DMS79 treated with DMSO at 0.1 percent for 48 hours (cell line): ENCODE results near the gene BMP7.
"Not testable (repeated sequence)": the region's sequence is repeated elsewhere in the genome, so short reads cannot be mapped to it uniquely, and the experiment has no call there.

Source experiments
- DNase-seq: peaks from one replicate; lab custom pipeline; 2025; lab: John Stamatoyannopoulos, UW

Gene BMP7

GRCh38 chr20:57249073-57249472 is 17.4 kb downstream of the BMP7 start:
- no peak for DNase-seq

GRCh38 chr20:57248132-57248797 is 18.2 kb downstream of the BMP7 start:
- no peak for DNase-seq

- DNase-seq, result no peak
Measured at GRCh38 chr20:57247292-57247965, 19.0 kb downstream of the BMP7 start.

GRCh38 chr20:57245997-57246396 is 20.4 kb downstream of the BMP7 start:
- DNase-seq, result peak; percentile 89

GRCh38 chr20:57244627-57245214 is 21.7 kb downstream of the BMP7 start:
- DNase-seq, result peak; percentile 20

- peak; percentile 67 for DNase-seq
Measured at GRCh38 chr20:57244221-57244585, 22.2 kb downstream of the BMP7 start.

- DNase-seq, result peak; percentile 84
Measured at GRCh38 chr20:57243480-57244220, 22.8 kb downstream of the BMP7 start.

- DNase-seq, result no peak
Measured at GRCh38 chr20:57242414-57242813, 24.0 kb downstream of the BMP7 start.

- DNase-seq, result no peak
Measured at GRCh38 chr20:57241363-57241991, 25.0 kb downstream of the BMP7 start.

GRCh38 chr20:57240581-57241362 is 25.7 kb downstream of the BMP7 start:
- peak; percentile 14 for DNase-seq

GRCh38 chr20:57239725-57240124 is 26.7 kb downstream of the BMP7 start:
- DNase-seq, result not testable (repeated sequence)

GRCh38 chr20:57239324-57239723 is 27.1 kb downstream of the BMP7 start:
- not testable (repeated sequence) for DNase-seq

- no peak for DNase-seq
Measured at GRCh38 chr20:57238089-57238488, 28.4 kb downstream of the BMP7 start.

GRCh38 chr20:57237585-57237953 is 28.9 kb downstream of the BMP7 start:
- no peak for DNase-seq

GRCh38 chr20:57236813-57237584 is 29.4 kb downstream of the BMP7 start:
- DNase-seq, result no peak

GRCh38 chr20:57234556-57235251 is 31.7 kb downstream of the BMP7 start:
- DNase-seq, result no peak

GRCh38 chr20:57231951-57232428 is 34.5 kb downstream of the BMP7 start:
- no peak for DNase-seq

GRCh38 chr20:57231161-57231560 is 35.3 kb downstream of the BMP7 start:
- DNase-seq, result no peak

- DNase-seq, result no peak
Measured at GRCh38 chr20:57230247-57230646, 36.2 kb downstream of the BMP7 start.

- DNase-seq, result no peak
Measured at GRCh38 chr20:57229490-57229889, 37.0 kb downstream of the BMP7 start.
